Bronchial epithelial cell (primary cell): ENCODE data around the gene UBA7. TPM values are rescaled to one million over a fixed set of nuclear protein-coding genes. Genes with fewer than 3 reads are reported as not detected.

ENCODE experiments used
- DNase-seq: peaks from one replicate; pipeline ENCODE4 v3.0.0-alpha.2; 2010; ENCODE audit warnings: low read depth
- FAIRE-seq: peaks from 2 replicates; lab custom pipeline; 2011; peaks lifted over from hg19 to GRCh38; lab: Jason Lieb, UNC
- H3K27me3 ChIP-seq: 2 replicates; pipeline ENCODE4 v1.5.1; 2011; ENCODE audit warnings: low read length; ENCODE audit not compliant: control insufficient read depth, insufficient read depth
- H3K36me3 ChIP-seq: 2 replicates; pipeline ENCODE4 v1.5.1; 2011; ENCODE audit warnings: low read length; ENCODE audit not compliant: control insufficient read depth, insufficient read depth
- H3K4me3 ChIP-seq: 2 replicates; pipeline ENCODE4 v1.5.1; 2011; ENCODE audit warnings: mild to moderate bottlenecking, low read depth, low read length, control low read depth
- total RNA-seq: library from RNA; depleted of rRNA; stranded (reverse); fragments of >200 nt; gene quantifications from 2 replicates; pipeline ENCODE4 v1.2.1, GENCODE V29; 2014
- TF ChIP-seq, protein P1 (sequence below): IDR thresholded peaks from 2 replicates; pipeline ENCODE4 v1.5.1; 2011; ENCODE audit warnings: mild to moderate bottlenecking, moderate library complexity, low read length, control low read depth, inconsistent platforms; ENCODE audit not compliant: insufficient read depth, severe bottlenecking

UBA7 gene, protein sequence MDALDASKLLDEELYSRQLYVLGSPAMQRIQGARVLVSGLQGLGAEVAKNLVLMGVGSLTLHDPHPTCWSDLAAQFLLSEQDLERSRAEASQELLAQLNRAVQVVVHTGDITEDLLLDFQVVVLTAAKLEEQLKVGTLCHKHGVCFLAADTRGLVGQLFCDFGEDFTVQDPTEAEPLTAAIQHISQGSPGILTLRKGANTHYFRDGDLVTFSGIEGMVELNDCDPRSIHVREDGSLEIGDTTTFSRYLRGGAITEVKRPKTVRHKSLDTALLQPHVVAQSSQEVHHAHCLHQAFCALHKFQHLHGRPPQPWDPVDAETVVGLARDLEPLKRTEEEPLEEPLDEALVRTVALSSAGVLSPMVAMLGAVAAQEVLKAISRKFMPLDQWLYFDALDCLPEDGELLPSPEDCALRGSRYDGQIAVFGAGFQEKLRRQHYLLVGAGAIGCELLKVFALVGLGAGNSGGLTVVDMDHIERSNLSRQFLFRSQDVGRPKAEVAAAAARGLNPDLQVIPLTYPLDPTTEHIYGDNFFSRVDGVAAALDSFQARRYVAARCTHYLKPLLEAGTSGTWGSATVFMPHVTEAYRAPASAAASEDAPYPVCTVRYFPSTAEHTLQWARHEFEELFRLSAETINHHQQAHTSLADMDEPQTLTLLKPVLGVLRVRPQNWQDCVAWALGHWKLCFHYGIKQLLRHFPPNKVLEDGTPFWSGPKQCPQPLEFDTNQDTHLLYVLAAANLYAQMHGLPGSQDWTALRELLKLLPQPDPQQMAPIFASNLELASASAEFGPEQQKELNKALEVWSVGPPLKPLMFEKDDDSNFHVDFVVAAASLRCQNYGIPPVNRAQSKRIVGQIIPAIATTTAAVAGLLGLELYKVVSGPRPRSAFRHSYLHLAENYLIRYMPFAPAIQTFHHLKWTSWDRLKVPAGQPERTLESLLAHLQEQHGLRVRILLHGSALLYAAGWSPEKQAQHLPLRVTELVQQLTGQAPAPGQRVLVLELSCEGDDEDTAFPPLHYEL
- total RNA-seq = 0.53 and 0.64 TPM in 2 replicates

DNA sequence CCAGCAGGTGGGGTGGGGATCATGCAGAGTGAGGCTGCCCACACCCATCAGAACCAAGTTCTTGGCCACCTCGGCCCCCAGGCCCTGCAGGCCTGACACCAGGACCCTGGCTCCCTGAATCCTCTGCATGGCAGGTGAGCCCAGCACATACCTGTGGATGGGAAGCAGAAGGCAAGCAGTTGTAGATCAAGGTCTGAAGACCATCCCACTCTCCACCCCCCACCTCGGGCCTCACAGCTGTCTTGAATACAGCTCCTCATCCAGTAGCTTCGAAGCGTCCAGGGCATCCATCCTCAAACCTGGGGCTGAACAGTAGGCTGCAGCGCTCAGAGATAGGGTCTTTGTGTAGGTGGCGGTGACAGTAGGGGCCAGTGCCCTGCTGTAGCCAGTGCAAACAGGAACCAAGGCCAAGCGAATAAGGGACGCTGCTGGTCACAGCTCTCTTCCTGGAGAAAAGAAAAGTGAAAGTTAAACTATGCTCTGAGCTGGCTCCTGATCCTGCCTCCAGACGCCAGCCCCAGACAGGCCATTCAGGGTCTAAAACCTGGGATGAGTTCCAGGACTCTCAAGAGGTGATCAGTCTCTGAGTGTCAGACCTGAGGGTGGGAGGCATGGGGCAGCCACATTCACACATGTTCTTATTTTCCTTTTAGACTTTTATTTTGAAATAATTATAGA, at the start of gene UBA7:
Gene UBA7 (minus strand): TSS at position 457 of the 678 bp plus-strand sequence. CDS start 166 bp downstream, at position 291.
- Histone ChIP-seq H3K4me3 (peak within 1 kb of the TSS; percentile 27), H3K27me3 (no peaks in the 10 kb centered on the region), H3K36me3 (no peaks in the 10 kb centered on the region)
- DNase-seq (peak; percentile 39), FAIRE-seq (no peak)
- TF ChIP-seq, protein P1, sequence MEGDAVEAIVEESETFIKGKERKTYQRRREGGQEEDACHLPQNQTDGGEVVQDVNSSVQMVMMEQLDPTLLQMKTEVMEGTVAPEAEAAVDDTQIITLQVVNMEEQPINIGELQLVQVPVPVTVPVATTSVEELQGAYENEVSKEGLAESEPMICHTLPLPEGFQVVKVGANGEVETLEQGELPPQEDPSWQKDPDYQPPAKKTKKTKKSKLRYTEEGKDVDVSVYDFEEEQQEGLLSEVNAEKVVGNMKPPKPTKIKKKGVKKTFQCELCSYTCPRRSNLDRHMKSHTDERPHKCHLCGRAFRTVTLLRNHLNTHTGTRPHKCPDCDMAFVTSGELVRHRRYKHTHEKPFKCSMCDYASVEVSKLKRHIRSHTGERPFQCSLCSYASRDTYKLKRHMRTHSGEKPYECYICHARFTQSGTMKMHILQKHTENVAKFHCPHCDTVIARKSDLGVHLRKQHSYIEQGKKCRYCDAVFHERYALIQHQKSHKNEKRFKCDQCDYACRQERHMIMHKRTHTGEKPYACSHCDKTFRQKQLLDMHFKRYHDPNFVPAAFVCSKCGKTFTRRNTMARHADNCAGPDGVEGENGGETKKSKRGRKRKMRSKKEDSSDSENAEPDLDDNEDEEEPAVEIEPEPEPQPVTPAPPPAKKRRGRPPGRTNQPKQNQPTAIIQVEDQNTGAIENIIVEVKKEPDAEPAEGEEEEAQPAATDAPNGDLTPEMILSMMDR = no peak

DNA sequence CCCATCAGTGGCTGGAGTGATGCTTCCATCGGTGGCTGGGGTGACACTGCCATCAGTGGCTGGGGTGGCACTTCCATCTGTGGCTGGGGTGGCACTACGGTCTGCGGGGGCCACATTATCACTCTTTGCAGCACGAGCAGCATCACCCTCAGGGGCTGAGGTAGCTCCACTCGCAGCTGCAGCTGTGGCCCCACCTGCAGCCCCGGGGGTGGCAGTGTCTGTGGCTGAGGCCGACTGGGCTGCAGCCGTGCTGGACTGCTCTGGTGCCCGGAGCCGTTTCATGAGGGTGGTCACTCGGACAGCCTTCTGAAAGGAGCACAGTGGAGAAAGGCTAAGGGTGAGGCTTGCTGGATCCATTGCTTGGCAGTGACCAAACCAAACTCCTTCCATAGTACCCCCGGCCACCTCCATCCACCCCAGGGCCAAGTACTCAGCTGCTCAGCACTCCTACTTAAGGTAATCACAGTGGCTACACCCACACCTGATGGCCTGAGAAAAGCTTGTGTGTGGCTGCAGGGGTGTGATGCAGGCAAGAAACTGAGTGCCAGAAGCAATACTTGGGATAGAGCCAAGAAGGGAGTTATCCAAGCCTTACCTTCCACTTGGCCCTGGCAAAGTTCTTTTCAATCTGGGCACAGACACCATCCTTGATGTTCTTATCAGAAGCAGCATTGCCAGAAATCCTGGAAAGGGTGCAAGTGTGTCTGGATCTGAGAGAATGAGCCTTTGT, 46.0 kb upstream of the UBA7 start:
- FAIRE-seq = no peak
- no peak for DNase-seq
- TF ChIP-seq, protein P1 = no peak
- Histone ChIP-seq H3K4me3 (no peak overlapping the region), H3K36me3 (no peaks in the 10 kb centered on the region), H3K27me3 (peaks cover 2% of the 10 kb centered on the region)

DNA sequence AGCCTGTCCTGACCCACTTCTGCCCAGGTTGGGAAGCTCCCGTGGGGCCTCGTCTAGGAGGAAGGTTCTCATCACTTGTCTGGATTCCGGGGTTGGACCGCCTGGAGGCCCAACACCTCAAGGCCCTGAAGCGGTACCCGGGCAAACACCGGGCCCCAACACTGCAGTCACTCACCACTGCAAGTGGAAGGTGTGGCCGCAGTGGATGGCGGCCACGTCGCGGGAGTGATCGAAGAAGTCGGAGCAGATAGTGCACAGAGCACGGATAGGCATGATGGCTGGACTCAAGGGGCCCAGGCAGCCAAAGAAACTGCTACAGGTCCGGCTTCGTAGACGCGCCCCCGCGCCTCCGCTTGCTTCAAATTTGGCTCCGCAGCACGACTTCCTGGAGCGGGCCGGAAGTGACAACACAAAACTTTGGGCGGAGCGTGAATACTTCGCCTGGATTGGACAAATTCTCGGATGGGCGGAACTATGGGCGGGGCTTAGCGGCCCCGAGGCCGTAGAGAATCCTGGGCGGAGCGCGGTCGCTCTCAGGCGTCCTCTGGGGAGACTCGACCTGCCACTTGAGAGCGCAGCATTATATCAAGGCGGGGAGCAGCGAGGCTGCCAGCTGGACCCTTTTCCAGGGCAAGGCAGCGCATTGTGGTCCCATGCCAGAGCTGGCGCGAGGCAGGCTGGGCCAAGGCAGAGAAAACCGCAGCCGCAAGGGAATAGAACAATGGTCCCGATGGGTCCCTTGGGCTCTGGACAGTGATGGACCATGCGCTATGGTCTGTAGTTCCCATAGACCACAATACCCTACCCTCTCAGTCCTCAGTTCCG, 42.6 kb upstream of the UBA7 start, which contains the start of gene TRAIP:
Gene TRAIP (minus strand): TSS at position 384 of the 825 bp plus-strand sequence. CDS start 111 bp downstream, at position 273.
- DNase-seq = peak; percentile 86
- TF ChIP-seq, protein P1 = no peak
- FAIRE-seq = no peak
- peak within 1 kb of the TSS; percentile 61 for H3K4me3 ChIP-seq
- no peaks in the 10 kb centered on the region for H3K27me3 ChIP-seq
- no peaks in the 10 kb centered on the region for H3K36me3 ChIP-seq

DNA sequence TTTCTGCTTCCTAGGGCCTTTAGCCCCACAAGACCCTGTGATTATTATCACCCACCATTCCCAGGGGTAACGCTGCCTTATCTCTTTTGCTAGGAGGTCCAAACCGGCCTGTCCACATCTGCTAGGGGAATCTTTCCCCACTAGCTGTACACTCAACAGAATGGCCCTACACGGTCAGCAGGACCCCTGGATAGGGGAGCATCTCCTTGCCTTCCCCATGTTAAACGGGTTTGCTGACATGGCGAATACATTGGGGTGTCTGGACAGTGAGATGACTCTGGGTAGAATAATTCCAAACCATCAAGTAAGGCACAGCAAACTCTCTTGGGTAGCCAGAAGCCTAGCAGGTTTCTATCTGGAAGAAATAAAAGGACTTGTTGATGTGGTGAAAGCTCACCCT, 41.9 kb upstream of the UBA7 start:
- Histone ChIP-seq H3K27me3 (no peaks in the 10 kb centered on the region), H3K4me3 (peak overlapping the region; percentile 61), H3K36me3 (no peaks in the 10 kb centered on the region)
- no peak for FAIRE-seq
- DNase-seq = no peak
- TF ChIP-seq, protein P1 = no peak
